Caki2 (cell line): ENCODE results near the gene RANBP3. TPM values are rescaled to one million over a fixed set of nuclear protein-coding genes. Genes with fewer than 3 reads are reported as not detected.
A peak's percentile ranks its signal among the peaks of the same experiment; 100 is the strongest.
"Not testable (repeated sequence)": the region's sequence is repeated elsewhere in the genome, so short reads cannot be mapped to it uniquely, and the experiment has no call there.

Experiments used
- DNase-seq: peaks from one replicate; pipeline ENCODE4 v3.0.0-alpha.2; 2015; ENCODE audit warnings: low read depth
- in situ Hi-C: cut with HindIII; loops from 2 replicates; pipeline ENCODE4 v1.10.0; 2016; ENCODE audit warnings: low sequenced_read_pairs, low pct_unique_long_range_greater_than_20kb, mixed read lengths
- total RNA-seq: library from RNA; depleted of rRNA; stranded (reverse); fragments of >200 nt; shearing (Covaris generic); gene quantifications from 2 replicates; pipeline ENCODE4 v1.2.3, GENCODE V29; 2014; ENCODE audit warnings: low replicate concordance

Gene RANBP3
- total RNA-seq, 1 experiment from 2014 or later, result 36.3 TPM

DNA sequence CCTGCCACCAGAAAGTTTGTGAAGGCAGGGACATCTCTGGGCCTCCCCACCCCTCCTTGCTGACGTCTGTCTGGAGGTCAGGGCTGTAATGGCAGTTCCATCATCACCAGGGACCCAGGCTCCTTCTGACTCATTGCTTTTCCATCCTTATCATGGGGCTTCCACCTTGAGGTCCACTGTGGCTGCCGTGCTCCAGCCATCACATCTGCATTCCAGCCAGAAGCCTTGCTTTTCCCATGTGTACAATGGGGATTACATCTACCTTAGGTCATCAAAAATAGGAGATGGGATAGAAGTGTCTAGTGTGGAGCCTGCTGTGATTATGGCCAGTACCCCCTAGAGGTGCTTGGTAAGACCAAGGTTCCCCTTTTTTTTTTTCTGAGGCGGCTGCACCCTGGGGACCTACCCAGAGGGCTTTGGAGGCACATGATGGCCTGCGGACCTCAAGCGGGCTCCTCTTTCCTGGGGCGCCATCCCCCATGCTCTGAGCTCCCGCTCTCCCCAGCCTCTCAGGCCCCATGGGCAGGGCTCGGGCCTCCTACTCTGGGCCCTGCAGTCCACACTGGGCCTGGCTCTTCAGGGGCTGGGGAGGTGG is 13.4 kb upstream of the RANBP3 start:
- no peak for DNase-seq
- in situ Hi-C loops, result no loop called here

DNA sequence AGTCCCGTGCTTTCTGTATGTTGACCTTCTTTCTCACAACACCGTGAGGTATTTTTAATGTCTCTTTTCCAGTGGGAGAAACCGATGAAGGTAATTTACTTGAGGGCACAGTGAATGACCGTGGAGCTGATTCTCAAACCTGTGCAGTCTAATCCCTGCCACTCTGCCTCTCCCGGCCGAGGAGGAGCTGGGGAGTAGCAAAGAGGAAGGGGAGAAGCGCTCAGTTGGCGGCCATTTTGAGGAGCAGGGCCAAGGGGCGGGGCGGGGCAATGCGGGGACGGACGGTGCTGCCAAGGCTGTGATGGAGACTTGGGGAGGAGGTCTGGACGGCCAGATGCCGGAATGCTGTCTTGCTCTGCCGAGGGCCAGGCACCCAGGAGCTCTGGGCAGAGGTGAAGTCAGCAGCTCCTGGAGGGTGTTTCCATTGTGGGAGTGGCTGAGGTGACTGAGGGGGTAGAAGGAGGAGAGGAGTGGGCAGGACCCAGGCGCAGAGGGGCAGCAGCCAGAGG is 12.4 kb upstream of the RANBP3 start:
- in situ Hi-C loops, result no loop called here

DNA sequence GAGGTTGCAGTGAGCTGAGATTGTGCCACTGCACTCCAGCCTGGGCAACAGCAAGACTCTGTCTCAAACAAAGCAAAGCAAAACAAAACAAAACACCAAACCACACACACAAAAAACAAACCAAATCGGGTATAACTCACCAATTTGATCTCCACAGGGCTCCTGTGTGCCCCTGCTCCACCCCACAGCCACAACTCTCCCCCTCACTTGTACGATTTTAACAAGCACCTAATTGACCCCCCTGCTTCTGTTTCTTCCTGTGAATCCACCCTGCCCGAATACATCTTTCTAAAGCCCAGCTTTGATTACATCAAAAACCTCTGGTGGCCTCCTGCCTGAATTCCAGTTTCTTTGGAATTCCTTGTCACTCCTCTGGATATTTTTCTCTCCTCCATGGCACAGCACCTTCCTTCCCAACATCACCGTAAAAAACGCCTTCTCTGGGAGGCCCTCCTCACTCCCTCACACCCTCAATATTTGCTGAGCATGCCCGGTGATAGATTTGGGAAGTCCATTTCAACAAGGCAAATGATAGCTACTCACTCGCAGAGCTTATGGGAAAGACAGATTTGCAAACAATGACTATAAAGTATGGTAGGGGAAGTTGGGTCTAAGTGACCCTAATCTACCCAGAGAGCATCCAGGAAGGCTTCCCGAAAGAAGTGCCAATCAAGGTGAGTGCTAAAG is 11.6 kb upstream of the RANBP3 start:
- in situ Hi-C loops, result no loop called here
- no peak for DNase-seq

More for the DNA sequence above, 12.4 kb upstream of the RANBP3 start:
- DNase-seq, result peak; percentile 40

DNA sequence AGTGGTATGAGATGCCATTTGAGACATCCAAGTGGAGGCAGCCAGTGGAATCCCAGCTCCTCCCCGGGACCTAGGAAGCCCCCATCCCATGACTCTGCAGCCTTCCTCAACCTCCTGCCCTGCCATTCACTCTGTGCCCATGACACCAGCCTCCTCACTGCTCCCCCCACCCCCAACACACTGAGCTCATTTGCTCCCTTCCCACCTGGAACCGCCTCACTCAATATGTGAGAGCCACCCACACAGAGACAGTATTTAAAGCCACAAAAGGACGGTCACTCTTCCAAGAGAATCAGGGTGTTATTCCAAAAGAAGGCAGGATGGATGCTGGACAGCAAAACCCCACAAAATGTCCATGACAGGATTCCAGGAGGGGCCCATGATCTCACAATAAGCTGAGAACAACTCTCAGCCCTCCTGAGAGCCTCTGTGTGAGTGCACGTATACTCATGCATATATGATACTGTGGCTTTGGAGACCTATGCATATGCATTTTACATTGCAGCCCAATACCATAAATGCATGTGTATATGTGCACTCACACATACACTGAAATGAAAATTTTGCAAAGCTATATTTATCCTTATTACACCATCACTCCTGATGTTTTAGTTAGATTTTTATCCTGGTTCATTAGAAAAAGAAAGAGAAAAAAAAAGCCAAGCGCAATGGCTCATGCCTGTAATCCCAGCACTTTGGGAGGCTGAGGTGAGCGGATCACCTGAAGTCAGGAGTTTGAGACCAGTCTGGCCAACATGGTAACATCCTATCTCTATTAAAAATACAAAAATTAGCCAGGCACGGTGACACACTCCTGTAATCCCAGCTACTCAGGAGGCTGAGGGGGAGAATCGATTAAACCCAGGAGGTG is 10.8 kb upstream of the RANBP3 start:
- in situ Hi-C loops, result no loop called here
- no peak for DNase-seq

DNA sequence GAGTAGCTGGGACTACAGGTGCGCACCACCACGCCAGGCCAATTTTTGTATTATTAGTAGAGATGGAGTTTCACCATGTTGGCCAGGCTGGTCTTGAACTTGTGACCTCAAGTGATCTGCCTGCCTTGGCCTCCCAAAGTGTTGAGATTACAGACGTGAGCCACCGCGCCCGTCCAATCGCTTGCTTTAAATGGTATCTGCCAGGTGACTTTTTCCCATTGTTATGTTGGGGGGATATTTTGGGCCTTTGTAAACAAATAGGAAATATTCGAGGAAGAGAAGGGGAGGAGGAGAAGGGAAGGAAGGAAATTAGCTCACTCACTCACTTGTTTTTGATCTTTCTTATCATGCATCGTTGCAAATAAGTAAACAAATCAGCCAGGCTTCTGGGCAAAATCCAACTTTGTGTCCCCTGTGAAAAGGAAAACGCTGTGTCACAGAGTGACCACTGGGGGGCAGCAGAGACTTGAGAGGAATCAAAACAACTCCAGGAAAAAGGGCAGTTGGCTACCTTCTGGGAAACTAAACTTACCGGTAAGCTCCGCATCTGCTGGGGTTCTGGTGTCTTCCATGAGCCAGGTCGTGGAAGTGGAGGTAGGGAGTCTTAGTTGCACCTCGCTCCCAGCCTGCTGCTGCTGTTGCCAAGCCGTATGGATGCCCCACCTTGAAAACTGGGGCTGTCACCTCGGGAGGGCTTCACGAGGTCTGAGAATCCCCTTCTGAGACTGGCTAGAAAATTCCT is 9.3 kb upstream of the RANBP3 start:
- DNase-seq, result peak; percentile 70
- in situ Hi-C loops, result no loop called here

DNA sequence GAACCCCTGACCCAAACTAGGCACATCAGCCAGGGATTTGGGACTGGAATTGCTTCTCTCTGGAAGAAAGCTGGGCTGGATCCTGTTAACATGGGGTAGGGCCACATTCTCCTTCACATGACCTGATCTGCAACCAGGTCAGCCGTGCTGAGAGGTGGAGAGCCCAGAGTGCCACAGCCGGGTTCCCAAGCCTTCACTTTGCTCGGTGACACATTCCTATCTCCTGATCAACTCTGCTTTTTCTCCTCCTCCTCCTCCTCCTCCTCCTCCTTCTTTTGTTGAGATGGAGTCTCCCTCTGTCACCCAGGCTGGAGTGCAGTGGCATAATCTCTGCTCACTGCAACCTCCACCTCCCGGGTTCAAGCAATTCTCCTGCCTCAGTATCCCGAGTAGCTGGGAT is 7.9 kb upstream of the RANBP3 start:
- in situ Hi-C loops, DNase-seq: not testable (repeated sequence)

DNA sequence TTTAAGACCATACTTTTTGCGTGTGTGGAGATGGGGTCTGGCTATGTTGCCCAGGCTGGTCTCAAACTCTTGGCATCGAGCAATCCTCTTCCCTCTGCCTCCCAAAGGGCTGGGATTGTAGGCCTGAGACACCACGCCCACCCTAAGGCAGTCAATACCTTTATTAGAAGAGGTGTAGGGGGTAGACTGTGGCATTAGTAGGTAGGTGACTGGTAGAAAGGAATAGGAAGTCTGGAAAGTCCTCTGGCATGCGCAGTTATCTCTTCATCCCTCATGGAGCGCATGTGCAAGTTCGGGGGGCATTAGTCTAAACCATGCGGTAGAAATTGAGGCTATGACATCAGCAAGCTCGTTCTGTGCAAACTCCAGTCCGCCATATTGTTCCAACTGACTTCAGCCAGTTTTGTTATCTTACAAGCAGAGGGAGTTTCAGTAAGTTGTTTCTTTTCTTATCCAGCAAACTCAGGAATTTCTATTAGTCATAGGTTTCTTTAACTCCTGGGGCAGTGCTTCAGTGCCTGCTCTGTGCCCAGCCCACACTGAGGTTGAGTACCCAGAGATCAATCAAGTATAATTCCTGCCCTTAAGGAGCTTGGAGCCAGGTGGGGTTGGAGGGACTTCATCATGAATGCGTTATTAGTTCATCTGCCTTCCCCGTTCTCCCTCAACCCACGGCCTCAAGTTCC is 7.3 kb upstream of the RANBP3 start:
- peak; percentile 77 for DNase-seq
- in situ Hi-C loops, result no loop called here

DNA sequence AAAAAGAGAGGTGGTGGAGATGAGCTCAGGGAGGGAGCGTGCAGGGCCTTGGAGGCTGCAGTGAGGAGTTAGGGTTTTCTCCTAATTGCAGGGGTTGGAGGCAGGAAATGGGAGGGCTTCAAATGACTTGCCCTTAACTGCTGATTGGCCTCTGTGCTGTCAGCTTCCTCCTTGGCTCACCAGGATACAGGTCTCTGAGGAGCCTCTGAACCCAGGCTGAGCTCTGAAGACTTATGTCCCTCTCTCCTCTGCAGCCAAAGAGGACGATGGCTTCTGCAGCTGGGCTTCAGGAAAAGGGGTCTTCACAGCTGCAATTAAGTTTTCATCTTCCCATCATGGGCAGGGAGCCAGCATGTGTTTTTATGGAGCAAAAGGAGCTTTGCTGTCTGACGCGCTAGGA is 6.7 kb upstream of the RANBP3 start:
- no peak for DNase-seq
- in situ Hi-C loops, result no loop called here

DNA sequence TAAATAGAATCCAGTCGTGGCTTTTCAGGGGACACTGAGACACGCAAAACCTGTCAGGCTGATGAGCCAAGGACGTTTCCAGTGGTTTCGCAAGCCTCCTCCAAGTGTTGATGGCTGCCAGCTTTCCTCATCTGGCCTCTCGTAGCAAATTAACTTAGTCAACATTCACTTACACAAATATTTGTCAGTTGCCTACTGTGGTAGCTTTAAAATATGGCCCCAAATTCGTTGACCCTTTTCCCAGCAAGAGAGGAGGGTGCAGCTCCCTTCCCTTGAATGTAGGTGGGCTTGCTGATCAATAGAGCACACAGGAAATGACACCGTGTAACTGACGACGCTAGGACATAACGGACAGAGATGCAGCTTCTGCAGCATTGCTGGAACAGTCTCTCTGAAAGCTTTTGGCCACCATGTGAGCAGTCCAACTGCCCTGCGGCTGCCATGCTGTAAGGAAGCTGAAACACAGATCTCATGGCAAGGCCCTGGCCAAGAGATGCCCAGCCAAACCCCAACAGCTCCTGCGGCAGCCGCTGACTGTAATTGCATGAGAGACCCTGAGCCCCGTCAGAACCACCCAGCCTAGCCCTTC is 5.5 kb upstream of the RANBP3 start:
- in situ Hi-C loops, result no loop called here
- no peak for DNase-seq

DNA sequence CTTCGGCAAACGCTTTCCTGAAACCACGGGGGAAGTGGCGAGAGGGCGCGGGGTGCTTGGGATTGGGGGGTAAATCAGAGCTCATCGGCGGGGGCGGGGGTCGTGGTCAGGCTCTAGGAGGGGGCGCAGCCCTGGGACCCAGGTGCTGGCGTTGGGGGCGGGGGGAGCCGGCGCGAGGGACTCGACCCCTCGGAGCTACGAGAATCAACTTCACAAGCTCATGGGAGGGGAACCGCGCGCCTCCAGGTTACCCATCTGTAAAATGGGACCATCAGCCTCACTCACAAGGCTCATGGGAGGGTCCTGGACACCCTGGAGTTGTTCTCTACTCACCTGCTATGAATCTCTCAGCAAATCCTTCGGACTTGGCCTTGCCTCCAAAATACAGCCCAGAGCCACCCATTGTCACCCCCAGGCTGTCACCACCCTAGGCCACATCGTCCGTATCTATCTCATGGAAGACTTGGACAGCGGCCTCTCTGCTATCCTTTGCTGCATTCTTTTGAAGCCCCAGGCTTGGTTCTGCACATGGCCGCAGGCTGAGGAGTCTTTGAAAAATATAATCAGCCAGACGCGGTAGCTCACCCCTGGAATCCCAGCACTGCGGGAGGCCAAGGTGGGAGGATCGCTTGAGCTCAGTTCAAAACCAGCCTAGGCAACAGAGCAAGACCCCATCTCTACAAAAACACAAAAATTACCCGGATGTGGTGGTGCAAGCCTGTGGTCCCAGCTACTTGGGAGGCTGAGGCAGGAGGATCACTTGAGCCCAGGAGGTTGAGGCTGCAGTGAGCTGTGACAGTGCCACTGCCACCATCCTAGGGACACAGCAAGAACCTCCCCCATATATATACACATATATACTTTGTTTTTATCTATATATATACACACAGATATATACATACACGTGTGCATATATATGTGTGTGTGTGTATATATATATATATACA is 939 bp upstream of the RANBP3 start:
- in situ Hi-C loops, result no loop called here
- DNase-seq, result no peak

DNA sequence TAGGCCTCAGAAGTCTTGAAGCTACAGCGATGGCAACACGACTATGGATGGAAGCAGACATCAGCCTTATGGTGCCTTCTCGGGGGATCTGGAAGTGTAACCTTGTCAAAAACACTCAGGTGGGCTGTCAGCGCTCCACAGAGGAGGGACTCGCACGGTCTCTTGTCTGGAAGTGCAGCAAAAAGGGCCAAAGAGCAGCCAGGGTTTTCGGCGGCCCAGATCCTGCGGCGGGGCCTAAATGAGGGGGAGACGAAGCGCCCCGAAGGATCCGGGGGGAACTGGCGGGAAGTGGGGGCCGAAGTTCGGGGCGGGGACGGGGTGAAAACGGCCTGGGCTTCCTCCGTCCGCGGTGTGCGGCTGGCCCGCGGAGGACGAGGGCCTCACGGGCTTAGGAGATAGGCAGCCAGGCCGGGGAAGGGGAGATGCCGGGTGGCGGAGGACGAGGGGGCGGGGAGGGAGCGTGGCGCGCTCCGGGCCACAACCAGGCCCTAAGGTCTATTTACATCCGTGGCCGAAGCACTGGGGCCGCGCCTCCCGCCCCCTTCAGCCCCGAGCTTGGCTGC is 637 bp downstream of the RANBP3 start:
- no peak for DNase-seq
- in situ Hi-C loops, result no loop called here

DNA sequence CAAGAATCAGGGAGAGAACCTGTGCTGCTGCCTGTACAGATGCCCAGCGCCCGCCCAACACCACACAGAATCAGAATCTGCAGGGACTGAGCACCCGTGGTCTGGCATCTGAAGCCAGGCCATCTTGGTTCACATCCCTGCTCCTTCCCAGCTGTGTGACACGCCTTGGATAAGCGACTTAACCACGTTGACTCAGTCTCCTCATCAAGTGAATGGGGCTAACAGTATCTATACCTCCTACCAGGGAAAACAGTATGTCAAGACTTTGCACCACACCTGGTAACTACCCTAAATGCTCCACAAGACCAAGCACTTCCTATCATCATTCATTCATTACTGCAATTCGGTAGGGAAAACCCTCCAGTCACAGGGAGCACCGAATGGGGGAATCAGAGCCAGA is 1.2 kb downstream of the RANBP3 start:
- DNase-seq, result no peak
- in situ Hi-C loops, result no loop called here

DNA sequence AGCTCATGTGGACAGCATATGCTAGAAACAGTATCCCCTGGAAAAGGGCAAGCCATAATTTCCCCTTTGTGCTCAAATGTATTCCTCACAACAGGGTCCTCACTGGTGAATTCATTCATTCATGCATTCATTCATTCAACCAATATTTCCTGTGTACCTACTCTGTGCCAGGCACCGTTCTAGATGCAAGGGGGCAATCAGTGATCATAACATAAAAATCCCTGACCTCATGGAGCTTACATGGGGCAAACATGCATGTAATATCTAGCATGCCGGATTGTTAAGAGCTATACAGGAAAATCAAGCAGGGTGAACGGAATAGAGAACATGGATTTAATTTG is 2.6 kb downstream of the RANBP3 start:
- in situ Hi-C loops, result no loop called here
- no peak for DNase-seq

DNA sequence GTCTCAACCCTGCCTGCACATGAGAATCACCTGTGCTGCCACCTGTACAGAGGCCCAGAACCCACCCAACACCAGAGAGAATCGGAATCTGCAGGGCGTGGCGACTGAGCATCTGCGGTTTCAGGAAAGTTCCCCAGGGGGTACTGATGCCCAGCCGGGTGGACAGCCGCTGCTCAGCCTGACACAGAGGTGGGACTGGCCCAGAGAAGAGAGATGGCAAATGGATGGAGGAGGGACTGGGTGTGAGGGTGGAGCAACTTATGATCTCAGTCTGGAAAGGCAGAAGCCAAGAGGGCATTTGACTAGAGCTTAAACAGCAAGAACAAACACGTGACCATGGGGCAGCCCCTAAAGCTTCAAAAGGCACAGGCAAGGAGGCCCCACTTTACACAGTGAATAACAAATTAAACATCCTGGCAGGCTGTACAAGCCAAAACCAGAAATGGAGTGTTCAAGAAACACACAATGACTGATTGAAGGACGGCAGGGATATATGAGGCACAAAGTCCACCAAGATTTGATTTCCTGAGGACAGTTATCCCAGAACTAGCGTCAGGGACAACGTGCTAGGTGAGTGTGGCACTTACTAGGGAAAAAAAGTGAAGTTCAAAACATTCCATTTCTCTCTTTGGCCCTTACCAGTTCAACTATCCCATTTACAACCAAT is 3.1 kb downstream of the RANBP3 start:
- DNase-seq, result no peak
- in situ Hi-C loops, result no loop called here

DNA sequence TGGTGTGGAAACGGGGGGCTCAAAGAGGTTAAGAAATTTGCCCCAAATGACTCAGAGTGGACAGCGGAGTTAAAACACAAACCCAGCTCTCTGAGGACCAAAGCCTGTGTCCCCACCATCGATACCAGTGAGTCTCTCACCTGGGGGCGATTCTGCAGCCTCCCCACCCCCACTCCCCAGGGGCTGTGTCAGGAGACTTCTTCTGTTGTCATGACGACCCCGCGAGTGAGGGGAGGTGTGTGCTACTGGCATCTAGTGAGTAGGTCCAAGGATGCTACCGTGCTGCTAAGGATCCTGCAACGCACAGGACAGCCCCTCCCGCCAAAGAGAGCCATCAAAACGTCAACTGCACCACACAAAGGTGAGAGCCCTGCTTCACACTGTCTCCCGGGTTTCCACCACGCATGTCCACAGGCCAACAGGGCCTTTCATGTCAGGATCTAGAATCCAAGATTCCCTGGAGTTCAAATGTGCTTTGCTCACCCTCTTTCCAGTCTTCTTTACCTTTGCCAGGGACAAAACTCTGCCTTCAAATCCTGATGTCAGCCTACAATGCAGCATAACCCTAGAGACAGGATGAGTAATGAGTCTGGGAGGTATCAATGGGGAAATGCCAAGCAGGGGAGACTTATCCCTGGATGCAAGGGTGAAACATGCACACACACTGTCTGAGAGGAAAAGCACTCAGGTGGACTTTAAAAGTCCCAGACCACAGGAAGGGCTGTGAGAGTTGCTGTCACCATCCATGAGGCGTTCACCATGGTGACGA is 3.9 kb downstream of the RANBP3 start:
- in situ Hi-C loops, result no loop called here

More for the DNA sequence above, 3.9 kb downstream of the RANBP3 start:
- no peak for DNase-seq
